ENCODE results near the gene PPP2R2D.
"Not testable (repeated sequence)": the region's sequence is repeated elsewhere in the genome, so short reads cannot be mapped to it uniquely, and the experiment has no call there.

PPP2R2D gene

GRCh38 chr10:131882151-131882550 is 18.7 kb upstream of the PPP2R2D start:
- H3K9ac ChIP-seq (ENCODE audit: low read depth, low read length, poor library complexity, severe bottlenecking), result no peak overlapping the region

GRCh38 chr10:131882590-131883451 is 18.0 kb upstream of the PPP2R2D start:
- H3F3A ChIP-seq (ENCODE audit: low read depth), result no peaks in the 10 kb centered on the region

More at GRCh38 chr10:131882151-131882550, 18.7 kb upstream of the PPP2R2D start:
- Histone ChIP-seq H3K27me3 (ENCODE audit: insufficient read depth, low read length, poor library complexity, severe bottlenecking) (no peaks in the 10 kb centered on the region), H3K4me1 (ENCODE audit: insufficient read depth, low read length, poor library complexity, severe bottlenecking) (peaks cover 16% of the 10 kb centered on the region), H3K4me3 (ENCODE audit: low read length, poor library complexity, severe bottlenecking) (no peak overlapping the region), H4K20me1 (ENCODE audit: insufficient read depth, low read length, poor library complexity, severe bottlenecking) (no peaks in the 10 kb centered on the region), H3K4me2 (ENCODE audit: low read depth, low read length, poor library complexity, severe bottlenecking) (no peak overlapping the region), H3F3A (ENCODE audit: low read depth) (no peaks in the 10 kb centered on the region), H3K36me3 (ENCODE audit: insufficient read depth, low read length) (no peaks in the 10 kb centered on the region), H3K9me2 (replicated peaks; ENCODE audit: low read depth, low read length) (no peaks in the 10 kb centered on the region), H2AFZ (ENCODE audit: low read length) (no peak overlapping the region), H3K9me3 (ENCODE audit: insufficient read depth, low read depth, low read length) (no peaks in the 10 kb centered on the region), H3K79me2 (ENCODE audit: insufficient read depth, low read length) (no peaks in the 10 kb centered on the region)
- TF ChIP-seq CTCF (conservative IDR thresholded peaks at IDR 0.05; ENCODE audit: low read length), result no peak
- TF ChIP-seq EZH2phosphoT487 (IDR thresholded peaks at IDR 0.05; ENCODE audit: borderline replicate concordance), result no peak

GRCh38 chr10:131883621-131884393 is 17.0 kb upstream of the PPP2R2D start:
- H4K20me1 ChIP-seq (ENCODE audit: insufficient read depth, low read length, poor library complexity, severe bottlenecking); H3K4me2 ChIP-seq (ENCODE audit: low read depth, low read length, poor library complexity, severe bottlenecking); H3K4me3 ChIP-seq (ENCODE audit: low read length, poor library complexity, severe bottlenecking): not testable (repeated sequence)

More at GRCh38 chr10:131882590-131883451, 18.0 kb upstream of the PPP2R2D start:
- TF ChIP-seq EZH2phosphoT487 (IDR thresholded peaks at IDR 0.05; ENCODE audit: borderline replicate concordance), result no peak
- Histone ChIP-seq H3K79me2 (ENCODE audit: insufficient read depth, low read length) (no peaks in the 10 kb centered on the region), H3K9me2 (replicated peaks; ENCODE audit: low read depth, low read length) (no peaks in the 10 kb centered on the region), H3K9ac (ENCODE audit: low read depth, low read length, poor library complexity, severe bottlenecking) (no peak overlapping the region), H3K27me3 (ENCODE audit: insufficient read depth, low read length, poor library complexity, severe bottlenecking) (no peaks in the 10 kb centered on the region), H3K4me1 (ENCODE audit: insufficient read depth, low read length, poor library complexity, severe bottlenecking) (peaks cover 16% of the 10 kb centered on the region), H3K4me2 (ENCODE audit: low read depth, low read length, poor library complexity, severe bottlenecking) (no peak overlapping the region), H3K36me3 (ENCODE audit: insufficient read depth, low read length) (no peaks in the 10 kb centered on the region), H2AFZ (ENCODE audit: low read length) (no peak overlapping the region), H3K9me3 (ENCODE audit: insufficient read depth, low read depth, low read length) (no peaks in the 10 kb centered on the region), H3K4me3 (ENCODE audit: low read length, poor library complexity, severe bottlenecking) (no peak overlapping the region), H4K20me1 (ENCODE audit: insufficient read depth, low read length, poor library complexity, severe bottlenecking) (no peaks in the 10 kb centered on the region)

GRCh38 chr10:131885391-131886165 is 15.2 kb upstream of the PPP2R2D start:
- Histone ChIP-seq H2AFZ (ENCODE audit: low read length) (no peak overlapping the region), H3K4me3 (ENCODE audit: low read length, poor library complexity, severe bottlenecking) (no peak overlapping the region), H3K36me3 (ENCODE audit: insufficient read depth, low read length) (no peaks in the 10 kb centered on the region), H3K9me3 (ENCODE audit: insufficient read depth, low read depth, low read length) (no peaks in the 10 kb centered on the region), H3F3A (ENCODE audit: low read depth) (no peaks in the 10 kb centered on the region), H3K79me2 (ENCODE audit: insufficient read depth, low read length) (no peaks in the 10 kb centered on the region), H4K20me1 (ENCODE audit: insufficient read depth, low read length, poor library complexity, severe bottlenecking) (no peaks in the 10 kb centered on the region), H3K9ac (ENCODE audit: low read depth, low read length, poor library complexity, severe bottlenecking) (peak overlapping the region; percentile 17), H3K4me2 (ENCODE audit: low read depth, low read length, poor library complexity, severe bottlenecking) (no peak overlapping the region), H3K4me1 (ENCODE audit: insufficient read depth, low read length, poor library complexity, severe bottlenecking) (peaks cover 17% of the 10 kb centered on the region), H3K9me2 (replicated peaks; ENCODE audit: low read depth, low read length) (no peaks in the 10 kb centered on the region), H3K27me3 (ENCODE audit: insufficient read depth, low read length, poor library complexity, severe bottlenecking) (no peaks in the 10 kb centered on the region)
- TF ChIP-seq EZH2phosphoT487 (IDR thresholded peaks at IDR 0.05; ENCODE audit: borderline replicate concordance) (no peak), CTCF (conservative IDR thresholded peaks at IDR 0.05; ENCODE audit: low read length) (peak; percentile 87)

More at GRCh38 chr10:131883621-131884393, 17.0 kb upstream of the PPP2R2D start:
- H3K9ac ChIP-seq (ENCODE audit: low read depth, low read length, poor library complexity, severe bottlenecking); H2AFZ ChIP-seq (ENCODE audit: low read length); H3K9me3 ChIP-seq (ENCODE audit: insufficient read depth, low read depth, low read length); H3F3A ChIP-seq (ENCODE audit: low read depth); H3K27me3 ChIP-seq (ENCODE audit: insufficient read depth, low read length, poor library complexity, severe bottlenecking); H3K79me2 ChIP-seq (ENCODE audit: insufficient read depth, low read length); H3K36me3 ChIP-seq (ENCODE audit: insufficient read depth, low read length); H3K9me2 ChIP-seq (replicated peaks; ENCODE audit: low read depth, low read length): not testable (repeated sequence)
- H3K4me1 ChIP-seq (ENCODE audit: insufficient read depth, low read length, poor library complexity, severe bottlenecking), result peaks cover 16% of the 10 kb centered on the region
